Kidney glomerular epithelial cell (primary cell): ENCODE results near the gene HTR3E.

Experiments
- DNase-seq: peaks from one replicate; lab custom pipeline; 2025; lab: John Stamatoyannopoulos, UW

Gene HTR3E

DNA sequence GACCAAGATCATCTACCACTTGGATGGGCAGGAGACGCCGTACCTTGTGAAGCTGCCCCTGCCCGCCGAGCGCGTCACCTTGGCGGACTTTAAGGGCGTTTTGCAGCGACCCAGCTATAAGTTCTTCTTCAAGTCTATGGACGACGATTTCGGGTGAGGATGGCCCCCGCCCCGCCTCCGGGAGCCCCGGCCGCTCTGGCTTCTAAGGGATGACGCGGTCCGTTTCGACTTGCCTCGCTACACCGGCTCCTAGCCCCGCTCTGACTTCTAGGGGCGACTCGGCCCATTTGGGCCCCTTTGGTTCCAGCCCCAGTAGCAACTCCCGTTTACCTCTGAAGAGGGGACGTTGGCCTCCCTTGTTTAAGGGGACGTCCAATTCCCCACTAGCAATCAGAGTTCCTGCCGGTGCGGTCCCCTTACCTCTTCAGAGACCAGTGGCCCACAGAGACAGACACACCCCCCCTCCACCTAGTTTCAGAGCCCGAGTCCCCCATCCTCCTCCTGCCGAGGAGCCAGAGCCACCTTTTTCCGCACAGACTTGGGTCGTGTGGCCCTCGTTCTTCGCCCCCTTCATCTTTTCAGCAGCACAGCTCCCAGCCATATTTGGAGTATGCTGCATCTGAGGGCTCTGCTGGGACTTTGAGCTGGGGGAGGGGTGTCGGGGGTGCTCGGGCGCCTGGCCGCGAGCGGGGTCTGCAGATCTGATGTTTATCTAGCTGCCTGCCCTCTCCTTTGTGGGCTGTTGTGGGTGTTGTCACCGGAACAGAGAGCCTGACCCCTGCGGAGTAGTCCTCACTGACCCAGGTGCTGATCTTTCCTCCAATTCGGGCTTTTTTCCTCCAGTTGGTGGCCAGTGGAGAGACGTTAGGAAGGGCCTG is 59.0 kb downstream of the HTR3E start:
- no peak for DNase-seq

DNA sequence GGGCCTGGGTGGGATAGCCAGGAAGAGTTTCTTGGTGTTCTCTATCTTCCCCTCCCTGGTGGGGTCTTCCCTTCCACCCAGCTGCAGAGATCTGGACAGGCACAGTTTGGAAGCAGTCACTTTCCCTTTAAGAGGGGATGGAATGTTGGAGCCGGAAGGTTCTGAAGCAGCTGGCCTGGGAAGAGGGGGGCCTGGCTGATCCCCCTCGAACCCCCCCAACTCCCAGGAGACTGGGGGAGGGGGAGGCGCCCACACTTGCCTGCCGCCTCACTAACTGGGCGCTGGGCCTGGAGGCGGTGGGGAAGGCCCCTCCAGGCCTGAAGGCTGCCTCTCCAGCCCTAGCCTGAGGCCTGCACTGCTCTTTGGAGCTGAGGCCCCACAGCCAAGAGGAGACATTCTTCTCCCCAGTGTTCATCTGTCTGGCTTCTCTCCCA is 59.7 kb downstream of the HTR3E start:
- DNase-seq, result peak; percentile 33
